ENCODE data around the gene KCNJ14.

GRCh38 chr19:48487948-48488347 lies 32.6 kb downstream of the KCNJ14 start:
- TF ChIP-seq EZH2phosphoT487 (IDR thresholded peaks at IDR 0.05; ENCODE audit: insufficient read depth, low read depth): no peak
- no peak for TF ChIP-seq EZH2 (IDR thresholded peaks at IDR 0.05; ENCODE audit: insufficient read depth, poor library complexity, severe bottlenecking)
